Activated naive CD4-positive, alpha-beta T cell (primary cell): ENCODE measurements around the gene CCDC57.

Experiments
- DNase-seq, 4 experiments: peaks; one replicate each; lab custom pipeline; 2025; lab: John Stamatoyannopoulos, UW

CCDC57 gene

GRCh38 chr17:82106688-82107305 is 105.8 kb downstream of the CCDC57 start:
- DNase-seq, result no peak

DNA sequence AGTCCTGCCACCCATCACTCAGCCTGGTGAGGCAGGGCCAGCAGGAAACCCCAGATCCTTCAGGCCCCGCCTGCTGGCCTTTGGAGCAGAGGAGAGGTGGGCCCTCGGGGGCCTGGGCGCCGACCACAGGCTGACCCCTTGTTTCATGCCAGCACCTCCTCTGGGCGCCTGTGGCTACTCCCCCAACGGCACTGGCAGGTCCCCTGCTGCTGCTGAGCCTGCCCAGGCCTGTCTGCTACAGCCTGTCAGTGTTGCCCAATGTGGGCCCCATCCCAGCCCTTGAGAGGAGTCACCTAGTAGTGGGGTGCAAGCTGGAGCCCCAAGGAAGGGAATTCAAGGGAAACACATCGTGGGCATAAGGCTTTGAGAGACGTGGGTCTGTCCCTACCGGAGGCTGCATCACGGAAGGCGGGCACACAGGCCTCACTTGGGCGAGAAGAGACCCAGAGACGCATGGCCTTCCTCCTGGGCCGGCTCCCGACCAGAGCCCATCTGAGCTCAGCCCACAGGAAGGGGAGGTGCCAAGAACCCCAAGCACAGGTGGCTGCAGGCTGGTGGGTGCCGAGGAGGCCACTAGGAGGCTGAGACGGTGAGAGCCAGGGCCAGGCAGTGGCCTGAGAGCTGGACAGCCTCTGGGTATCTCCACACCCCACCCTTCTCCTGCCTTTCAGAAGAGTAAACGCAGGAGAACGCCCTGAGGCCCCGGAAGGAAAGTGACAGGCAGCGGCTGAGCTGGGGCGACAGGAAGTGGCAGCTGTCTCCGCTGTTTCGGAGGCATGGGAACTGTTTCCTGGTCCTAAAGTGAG is 106.6 kb downstream of the CCDC57 start:
- peak in 2 of 4 experiments; percentile 45 to 57 for DNase-seq

DNA sequence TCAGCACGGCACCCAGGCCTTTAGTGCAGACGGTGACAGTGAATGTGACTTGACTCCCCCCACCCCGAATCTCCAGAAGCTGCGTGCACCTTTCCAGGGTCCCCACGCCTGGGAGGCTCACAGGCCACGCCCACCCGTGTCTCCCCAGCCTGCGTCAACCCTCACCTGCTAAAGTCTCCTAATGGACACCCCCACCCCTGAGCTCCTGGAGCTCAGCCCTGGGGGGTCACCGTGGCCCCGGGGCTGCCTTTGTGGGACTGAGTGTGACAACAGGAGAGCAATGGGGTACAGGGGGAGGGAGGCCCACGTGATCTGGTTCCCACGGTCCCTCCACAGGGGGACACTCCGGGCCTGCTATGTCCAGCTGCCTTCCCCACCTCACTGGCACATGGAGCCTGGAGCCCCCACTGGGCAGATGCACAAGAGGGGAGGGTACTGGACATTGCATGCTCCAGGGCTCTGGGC is 107.2 kb downstream of the CCDC57 start:
- DNase-seq, result no peak

DNA sequence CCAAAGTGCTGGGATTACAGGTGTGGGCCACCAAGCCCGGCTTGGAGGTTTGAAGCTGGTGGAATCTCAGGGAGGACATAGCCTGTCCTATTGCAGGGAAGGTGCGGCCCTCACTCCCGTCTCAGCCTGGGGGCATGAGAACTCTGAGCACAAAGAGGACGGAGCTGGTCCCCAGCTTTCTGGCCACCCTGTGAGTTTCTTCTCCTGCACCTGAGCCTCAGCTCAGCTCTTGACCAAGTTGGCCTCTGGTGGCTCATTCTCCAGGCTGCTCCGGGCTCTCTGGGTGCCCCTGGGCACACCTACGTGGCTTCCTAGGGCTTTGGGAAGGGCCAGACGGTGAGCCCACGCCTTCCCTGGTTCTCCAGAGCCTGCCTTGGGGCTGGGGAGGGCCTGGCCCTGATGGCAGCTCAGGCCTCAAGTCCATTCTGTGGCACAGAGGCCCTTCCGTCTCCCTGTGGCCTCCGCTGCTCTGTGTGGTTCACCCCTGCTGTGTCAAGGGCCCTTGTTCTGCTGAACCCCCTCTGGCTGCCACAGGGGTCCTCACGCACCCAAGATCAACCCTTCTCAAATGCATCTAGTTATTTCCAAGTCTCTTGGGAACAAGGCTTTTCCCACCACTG is 107.7 kb downstream of the CCDC57 start:
- no peak for DNase-seq

DNA sequence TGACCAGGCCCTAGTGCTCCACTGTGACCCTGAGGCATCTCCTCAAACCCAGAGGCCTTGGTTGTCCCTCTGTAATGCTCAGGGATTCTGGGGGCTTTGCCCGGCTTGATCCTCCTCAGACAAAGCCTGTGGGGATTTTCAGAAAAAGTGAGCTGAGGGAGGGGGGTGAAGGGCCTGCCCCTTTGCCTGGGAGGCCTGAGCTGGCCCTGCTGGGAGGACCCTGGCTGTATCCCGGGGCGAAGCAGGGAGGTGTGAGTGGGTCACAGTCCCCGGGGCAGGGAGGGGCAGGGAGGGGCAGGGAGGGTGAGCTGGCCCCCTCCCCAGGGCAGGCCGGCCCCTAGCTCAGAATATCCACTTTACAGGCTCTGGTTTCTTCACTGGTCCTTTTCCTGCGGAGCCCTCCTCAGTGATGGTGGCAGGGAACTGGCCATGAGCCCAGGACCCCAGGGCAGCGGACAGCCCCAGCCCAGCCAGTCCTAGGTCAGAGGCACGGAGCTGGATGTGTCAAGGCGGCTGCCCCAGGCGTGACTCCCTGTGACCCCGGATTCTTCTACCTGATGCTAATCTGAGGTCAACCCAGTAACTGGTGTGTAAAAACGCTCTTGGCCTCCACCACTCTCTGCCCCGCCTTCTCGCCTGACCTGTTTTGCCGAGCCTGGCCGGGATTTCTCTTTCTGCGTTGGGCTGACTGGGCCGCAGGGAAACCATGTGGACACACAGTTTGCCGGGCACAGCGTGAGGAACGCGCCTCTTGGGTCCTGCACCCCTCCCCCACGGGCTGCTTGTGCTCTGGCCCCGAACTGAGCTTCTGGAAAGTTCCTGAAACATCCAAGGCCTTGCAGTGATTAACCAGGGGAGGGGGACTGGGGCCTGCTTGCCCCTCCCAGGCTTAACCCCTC is 108.8 kb downstream of the CCDC57 start:
- no peak for DNase-seq

GRCh38 chr17:82101767-82102679 is 110.6 kb downstream of the CCDC57 start:
- DNase-seq, result no peak

- DNase-seq, result no peak
Observed at GRCh38 chr17:82101301-82101715, 111.3 kb downstream of the CCDC57 start.

- DNase-seq, result no peak
Observed at GRCh38 chr17:82100502-82101298, 111.9 kb downstream of the CCDC57 start.

DNA sequence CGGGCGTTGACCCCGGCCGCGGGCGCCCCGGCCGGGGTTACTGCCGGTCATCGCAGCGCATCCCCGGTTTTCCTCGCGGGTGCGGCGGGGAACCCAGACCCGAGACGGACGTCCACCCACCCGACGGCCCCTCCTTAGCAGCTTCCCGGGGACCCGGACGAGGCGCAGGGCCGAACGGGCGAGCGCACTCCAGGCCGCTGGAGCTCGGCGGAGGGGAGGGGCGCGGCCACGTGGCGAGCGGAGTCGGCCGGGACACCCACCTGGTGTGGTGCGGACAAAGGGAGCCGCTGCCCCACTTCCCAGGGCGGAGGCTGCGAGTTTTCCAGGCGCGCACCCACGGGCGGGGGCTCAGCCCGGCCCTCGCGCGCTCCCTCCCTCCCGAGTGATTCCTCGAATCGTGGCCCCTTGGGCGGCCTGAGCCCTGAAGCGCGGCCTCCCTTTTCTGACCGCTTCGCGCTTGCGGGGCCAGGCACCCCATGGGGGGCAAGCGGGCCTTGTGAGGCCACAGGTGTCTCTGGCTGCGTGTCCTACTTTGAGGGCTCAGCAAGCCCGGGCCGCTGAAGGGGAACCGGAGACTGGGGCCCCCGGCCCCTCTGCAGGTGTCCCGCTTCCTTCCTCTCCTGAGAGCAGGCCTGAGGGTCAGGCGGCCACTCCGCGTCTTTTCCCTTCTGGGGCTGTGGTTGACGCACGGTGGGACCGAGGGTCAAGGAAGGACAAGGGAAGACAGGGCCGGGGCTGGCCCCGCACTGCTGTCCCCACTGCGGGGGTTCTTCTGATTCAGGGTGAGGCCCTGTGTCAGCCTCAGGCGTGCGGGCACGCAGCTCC is 113.5 kb downstream of the CCDC57 start:
- peak in 1 of 4 experiments; percentile 30 for DNase-seq

DNA sequence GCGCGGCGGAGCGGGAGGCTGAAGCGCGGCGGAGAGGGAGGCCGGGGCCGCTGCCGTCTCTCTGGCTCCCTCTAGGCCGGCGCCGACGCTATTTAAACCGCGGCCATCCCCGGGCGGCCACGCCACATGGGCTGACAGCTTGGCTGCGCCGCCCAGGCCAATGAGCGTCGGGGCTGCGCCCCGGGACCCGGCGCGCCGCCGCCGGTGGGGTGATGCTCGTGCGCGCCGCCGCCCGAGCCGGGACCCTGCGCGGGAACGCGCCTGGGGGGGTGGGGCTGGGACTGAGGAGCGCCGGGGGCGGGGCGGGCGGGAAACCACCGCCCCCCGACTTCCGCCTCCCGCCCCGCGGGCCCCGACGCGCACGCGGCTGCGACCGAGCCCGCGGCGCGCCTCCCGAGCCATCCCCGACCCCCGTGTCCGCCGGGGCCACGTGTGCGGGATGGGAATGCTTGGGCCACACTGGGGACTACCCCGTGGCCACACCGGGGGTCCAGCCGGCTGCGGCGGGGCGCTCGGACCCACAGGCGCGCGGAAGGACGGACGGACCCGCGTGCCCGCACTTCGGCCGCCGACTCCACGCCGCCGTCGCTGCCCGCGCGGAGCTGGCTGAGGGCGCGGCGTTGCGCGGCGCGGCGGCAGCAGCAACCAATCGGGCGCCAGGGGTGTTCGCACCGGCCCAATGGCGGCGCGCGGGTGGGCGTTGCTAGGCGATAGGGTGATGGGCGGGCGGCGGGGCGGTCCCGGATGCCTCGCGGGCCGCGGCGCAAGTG is 114.3 kb downstream of the CCDC57 start, which contains the start of gene FASN:
Gene FASN, minus strand, starts transcription at position 68 of the 770 bp plus-strand sequence. CDS start 1,791 bp downstream, outside the sequence.
- DNase-seq, result peak; percentile 79 to 94 (median 80)

GRCh38 chr17:82097919-82098168 is 114.8 kb downstream of the CCDC57 start:
- peak in 1 of 4 experiments; percentile 58 for DNase-seq

DNA sequence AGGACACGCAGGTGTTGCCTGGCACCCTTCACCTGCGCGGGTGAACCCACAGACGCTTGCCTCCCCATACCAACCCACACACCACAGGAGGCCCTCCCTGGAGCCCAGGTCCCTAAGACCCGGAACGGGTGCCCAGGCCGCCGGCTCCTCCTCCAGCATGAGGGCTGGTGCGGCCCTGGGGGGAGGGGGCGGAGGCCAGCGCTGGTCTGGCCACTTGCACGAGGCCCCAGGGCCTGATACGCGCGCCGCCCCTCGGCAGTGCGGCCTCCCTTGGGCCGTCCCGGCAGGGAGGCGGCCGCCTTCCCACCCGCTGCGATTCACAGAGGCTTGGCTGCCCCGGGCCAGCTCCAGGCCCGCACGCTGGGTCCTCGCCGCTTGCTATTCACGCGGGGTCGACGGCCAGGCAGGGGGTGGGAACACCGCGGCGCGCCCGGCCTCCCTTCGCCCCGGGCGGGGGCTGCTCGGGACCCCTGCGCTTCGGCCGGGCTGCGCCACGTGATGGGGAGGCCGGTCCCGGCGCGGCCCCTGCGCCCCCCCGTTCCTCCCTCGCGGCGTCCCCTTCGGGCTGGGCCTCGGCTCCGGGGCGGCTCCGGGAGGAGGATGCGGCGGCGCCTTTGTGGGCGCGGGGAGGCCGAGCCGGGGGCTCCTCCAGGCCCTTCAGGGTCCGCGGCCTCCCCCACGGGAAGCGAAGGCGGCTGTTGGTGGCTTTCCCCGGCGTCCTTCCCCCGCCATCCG is 115.3 kb downstream of the CCDC57 start:
- no peak for DNase-seq

GRCh38 chr17:82096709-82097183 is 115.9 kb downstream of the CCDC57 start:
- DNase-seq, result no peak

GRCh38 chr17:82095777-82096708 is 116.6 kb downstream of the CCDC57 start:
- DNase-seq, result no peak

- no peak for DNase-seq
Observed at GRCh38 chr17:82094931-82095776, 117.5 kb downstream of the CCDC57 start.
